HG03060 (cell line): Measurements from ENCODE around the gene ESPN.

Experiments used
- ATAC-seq: cut with Tn5 transposase; IDR thresholded peaks from one replicate; pipeline ENCODE4 v1.9.1; 2021; ENCODE audit warnings: low read depth, moderate number of reproducible peaks; ENCODE audit not compliant: unreplicated experiment

Gene ESPN

GRCh38 chr1:6474815-6475282, 50.3 kb downstream of the ESPN start:
- no peak for ATAC-seq

- no peak for ATAC-seq
Measured at GRCh38 chr1:6475381-6476133, 51.0 kb downstream of the ESPN start.

GRCh38 chr1:6476483-6476882, 51.9 kb downstream of the ESPN start:
- ATAC-seq, result no peak

- no peak for ATAC-seq
Measured at GRCh38 chr1:6477039-6477820, 52.7 kb downstream of the ESPN start.

GRCh38 chr1:6481820-6482219, 57.2 kb downstream of the ESPN start:
- no peak for ATAC-seq

GRCh38 chr1:6483017-6483760, 58.6 kb downstream of the ESPN start:
- no peak for ATAC-seq

- no peak for ATAC-seq
Measured at GRCh38 chr1:6483761-6484117, 59.2 kb downstream of the ESPN start.

GRCh38 chr1:6484826-6485167, 60.2 kb downstream of the ESPN start:
- no peak for ATAC-seq

- no peak for ATAC-seq
Measured at GRCh38 chr1:6485168-6486101, 60.9 kb downstream of the ESPN start.

- ATAC-seq, result no peak
Measured at GRCh38 chr1:6486433-6487011, 61.9 kb downstream of the ESPN start.

GRCh38 chr1:6487804-6488484, 63.4 kb downstream of the ESPN start:
- no peak for ATAC-seq

- no peak for ATAC-seq
Measured at GRCh38 chr1:6488602-6489382, 64.2 kb downstream of the ESPN start.

- no peak for ATAC-seq
Measured at GRCh38 chr1:6489383-6489765, 64.8 kb downstream of the ESPN start.

- no peak for ATAC-seq
Measured at GRCh38 chr1:6489799-6490180, 65.2 kb downstream of the ESPN start.

GRCh38 chr1:6490181-6491080, 65.9 kb downstream of the ESPN start:
- ATAC-seq, result no peak

GRCh38 chr1:6491081-6491449, 66.5 kb downstream of the ESPN start:
- ATAC-seq, result no peak

GRCh38 chr1:6491480-6491962, 66.9 kb downstream of the ESPN start, which contains the start of gene PLEKHG5:
Gene PLEKHG5, minus strand, starts transcription at chr1:6491667. Its CDS starts 14,096 bp downstream, at chr1:6477571.
- no peak for ATAC-seq
